ENCODE measurements around the gene SFXN2.
"Not testable (repeated sequence)": the region's sequence is repeated elsewhere in the genome, so short reads cannot be mapped to it uniquely, and the experiment has no call there.

- not testable (repeated sequence) for TF ChIP-seq CTCF (conservative IDR thresholded peaks at IDR 0.05; ENCODE audit: low read length); EZH2phosphoT487 (IDR thresholded peaks at IDR 0.05; ENCODE audit: borderline replicate concordance)
These were observed 44.5 kb downstream of the SFXN2 start for GRCh38 chr10:102758933-102759262.
